Epidermal melanocyte (primary cell): ENCODE measurements around the gene DEXI.
"Not testable (repeated sequence)": the region's sequence is repeated elsewhere in the genome, so short reads cannot be mapped to it uniquely, and the experiment has no call there.

ENCODE experiments used
- DNase-seq: peaks from one replicate; pipeline ENCODE4 v3.0.0; 2011; ENCODE audit warnings: low spot score; ENCODE audit not compliant: insufficient read length

Gene DEXI

GRCh38 chr16:10927497-10928112 lies 14.7 kb downstream of the DEXI start:
- no peak for DNase-seq

GRCh38 chr16:10926867-10927266 lies 15.4 kb downstream of the DEXI start:
- no peak for DNase-seq

DNA sequence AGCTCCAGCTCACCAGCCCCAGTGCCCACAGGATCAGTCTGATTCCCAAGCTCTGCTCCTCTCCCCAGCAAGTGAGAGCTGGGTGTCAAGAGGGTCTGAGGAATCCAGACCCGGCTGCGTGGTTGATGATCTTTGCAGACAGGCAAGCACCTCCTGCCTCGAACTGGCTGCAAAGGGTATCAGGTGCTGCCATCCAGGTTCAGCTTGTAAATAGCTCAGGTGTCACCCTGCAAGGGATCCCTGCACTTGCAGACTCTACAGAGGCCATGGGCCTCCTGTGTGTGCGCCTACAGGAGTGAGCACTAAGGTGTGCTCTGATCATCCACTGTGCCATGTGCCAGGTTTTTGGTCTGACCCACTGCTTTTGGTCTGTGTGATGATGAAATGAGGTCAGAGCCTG lies 16.2 kb downstream of the DEXI start:
- DNase-seq, result no peak

- not testable (repeated sequence) for DNase-seq
Measured at GRCh38 chr16:10925285-10925684, 17.0 kb downstream of the DEXI start.

GRCh38 chr16:10923650-10924214 lies 18.5 kb downstream of the DEXI start:
- DNase-seq, result no peak

DNA sequence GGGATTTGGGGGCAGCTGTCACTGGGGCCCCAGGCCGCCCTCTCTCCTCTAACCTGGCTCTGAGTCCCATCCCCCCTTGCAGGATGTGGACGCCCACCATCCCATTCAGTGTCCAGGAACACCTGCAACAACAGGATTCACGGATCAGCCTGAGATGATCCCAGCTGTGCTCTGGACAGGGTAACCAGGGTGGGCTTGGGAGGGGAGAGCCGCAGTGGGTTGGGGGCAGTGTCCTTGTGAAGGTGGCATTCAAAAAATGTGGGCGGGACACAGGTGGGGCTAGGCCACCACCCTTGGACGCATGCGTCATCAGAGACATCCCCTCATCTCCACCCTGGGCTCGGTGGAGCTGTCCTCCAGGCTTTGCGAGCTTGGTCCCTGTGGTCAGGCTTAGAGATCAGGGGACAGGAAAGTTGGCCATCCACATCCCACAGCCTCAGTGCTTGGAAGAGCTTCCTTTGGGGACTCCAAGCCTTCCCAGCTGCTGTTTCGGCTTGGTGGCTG lies 19.1 kb downstream of the DEXI start:
- DNase-seq, result no peak

DNA sequence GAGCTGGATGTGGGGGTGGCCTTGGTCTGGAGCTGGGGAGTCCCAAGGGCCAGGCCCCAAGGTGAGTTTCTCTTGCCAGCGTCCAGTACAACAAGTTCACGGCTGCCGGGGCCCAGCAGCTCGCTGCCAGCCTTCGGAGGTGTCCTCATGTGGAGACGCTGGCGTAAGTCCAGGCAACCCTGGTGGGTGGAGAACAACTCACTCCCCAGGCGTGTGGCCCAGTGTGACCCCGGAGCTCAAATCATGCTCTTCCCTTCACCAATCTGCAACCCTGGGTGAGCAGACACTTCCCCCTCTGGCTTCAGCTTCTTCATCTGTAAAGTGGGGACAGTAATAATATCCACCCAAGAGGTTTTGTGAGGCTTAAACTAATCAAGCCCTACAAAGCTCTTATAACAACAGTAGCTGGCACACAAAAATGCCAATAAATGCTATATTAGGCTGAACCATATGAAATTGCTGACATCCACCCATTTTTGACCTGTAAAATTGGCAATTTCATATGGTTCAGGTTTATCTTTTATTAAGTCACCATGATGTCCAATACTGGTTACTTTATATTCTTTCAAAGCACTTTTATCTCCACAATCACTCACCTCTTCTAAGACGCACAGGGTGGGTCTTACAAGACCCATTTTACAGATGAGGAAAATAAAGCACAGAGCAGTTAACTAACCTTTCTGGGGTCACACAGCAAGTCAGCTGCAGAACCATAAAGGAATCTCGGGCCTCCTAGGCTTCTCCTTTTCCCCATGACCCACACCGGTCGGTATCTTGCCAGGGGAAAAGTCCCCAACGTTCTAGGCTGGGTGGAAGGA lies 19.7 kb downstream of the DEXI start:
- no peak for DNase-seq

DNA sequence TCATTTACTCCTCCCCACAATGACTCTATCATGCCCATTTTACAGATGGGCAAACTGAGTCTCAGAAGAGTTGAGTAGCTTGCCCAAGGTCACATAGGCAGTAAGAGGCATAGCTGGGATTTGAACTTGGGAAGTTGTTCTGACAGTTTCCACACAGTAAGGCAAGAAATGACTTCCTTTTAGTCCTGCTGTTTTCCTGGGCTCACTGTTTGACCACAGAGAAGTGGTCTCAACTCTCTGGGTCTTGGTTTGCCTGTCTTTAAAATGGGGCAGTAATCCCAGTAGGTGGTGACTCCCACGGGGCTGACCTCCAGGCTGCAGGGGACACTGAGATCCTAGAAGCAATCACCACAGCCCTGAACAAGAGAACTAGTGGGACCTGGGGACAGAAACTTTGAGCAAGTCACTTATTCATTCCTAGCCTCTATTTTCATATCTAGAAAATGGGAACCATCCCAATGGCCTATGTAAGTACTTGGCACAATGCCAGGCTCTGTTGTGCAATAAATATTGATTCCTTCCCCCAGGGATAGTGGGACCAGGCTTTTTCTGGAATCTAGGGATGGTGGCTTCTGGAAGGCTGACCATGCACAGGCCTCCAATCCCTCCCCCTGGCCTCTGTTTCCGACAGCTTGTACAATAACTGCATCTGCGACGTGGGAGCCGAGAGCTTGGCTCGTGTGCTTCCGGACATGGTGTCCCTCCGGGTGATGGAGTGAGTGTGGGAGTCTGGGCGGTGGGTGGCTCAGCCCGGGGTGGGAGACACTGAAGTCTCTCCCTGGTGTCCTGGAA lies 20.5 kb downstream of the DEXI start:
- DNase-seq, result no peak

DNA sequence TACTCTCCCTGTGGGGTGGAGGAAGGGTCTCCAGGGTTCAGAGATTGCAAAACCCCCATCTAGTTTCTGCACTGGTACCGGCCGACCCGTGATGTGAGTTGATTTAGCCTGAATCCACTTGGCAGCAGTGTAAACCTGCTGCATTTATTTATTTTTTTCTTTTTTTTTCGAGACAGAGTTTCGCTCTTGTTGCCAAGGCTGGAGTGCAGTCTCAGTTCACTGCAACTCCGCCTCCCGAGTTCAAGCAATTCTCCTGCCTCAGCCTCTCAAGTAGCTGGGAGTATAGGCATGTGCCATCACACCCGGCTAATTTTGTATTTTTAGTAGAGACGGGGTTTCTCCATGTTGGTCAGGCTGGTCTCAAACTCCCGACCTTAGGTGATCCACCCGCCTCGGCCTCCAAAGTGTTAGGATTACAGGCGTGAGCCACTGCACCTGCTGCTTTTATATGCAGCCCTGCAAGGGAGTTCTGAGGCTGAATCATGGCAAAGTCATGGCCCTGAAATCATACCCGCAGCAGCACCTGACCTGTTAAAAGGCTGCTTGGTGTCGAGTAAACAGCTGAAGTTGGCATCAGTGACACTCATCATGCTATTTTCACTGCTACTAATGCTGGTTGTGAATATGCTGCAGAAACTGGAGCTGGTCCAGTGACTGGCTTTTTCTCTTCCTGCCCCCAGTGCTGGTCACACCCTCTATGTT lies 21.4 kb downstream of the DEXI start:
- no peak for DNase-seq

DNA sequence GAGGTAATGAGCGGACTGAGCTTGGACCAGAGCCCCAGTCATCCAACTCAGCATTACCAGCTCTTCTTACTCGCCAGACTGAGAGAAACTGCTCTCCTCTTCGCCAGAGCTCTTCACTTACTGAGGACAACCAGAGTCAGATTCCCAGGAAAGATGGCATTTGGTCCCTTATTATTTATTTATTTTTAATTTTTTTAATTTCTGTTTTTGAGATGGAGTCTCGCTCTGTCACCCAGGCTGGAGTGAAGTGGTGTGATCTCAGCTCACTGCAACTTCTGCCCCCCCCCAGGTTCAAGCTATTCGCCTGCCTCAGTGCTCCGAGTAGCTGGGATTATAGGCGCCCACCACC lies 23.3 kb downstream of the DEXI start:
- DNase-seq, result no peak

DNA sequence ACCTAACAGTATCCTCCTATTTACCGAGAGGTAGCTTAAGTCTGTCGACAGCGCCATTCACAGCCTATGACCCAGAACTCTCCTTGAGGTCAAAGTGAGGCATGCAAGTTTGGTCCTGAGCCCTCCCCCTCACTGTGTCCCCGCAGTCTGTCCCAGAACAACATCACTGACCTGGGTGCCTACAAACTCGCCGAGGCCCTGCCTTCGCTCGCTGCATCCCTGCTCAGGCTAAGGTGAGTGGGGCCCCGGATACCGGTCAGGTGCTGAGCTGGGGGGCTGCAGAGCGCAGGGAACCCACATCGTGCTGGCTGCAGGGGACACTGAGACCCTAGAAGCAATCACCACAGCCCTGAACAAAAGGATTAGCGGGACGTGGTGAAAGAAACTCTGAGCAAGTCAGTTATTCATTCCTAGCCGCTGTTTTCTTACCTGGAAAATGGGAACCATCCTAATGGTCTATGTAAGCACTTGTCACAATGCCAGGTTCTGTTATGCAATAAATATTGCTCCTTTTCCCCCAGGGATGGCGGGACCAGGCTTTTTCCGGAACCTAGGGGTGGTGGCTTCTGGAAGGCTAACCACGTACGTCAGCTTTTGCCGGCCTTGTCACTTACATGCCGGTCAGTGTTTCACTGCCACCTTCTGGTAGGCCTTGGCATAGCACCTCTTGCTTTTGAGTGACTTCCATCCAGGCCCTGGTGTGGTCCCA lies 23.8 kb downstream of the DEXI start:
- peak; percentile 89 for DNase-seq

- DNase-seq, result no peak
Measured at GRCh38 chr16:10916534-10916933, 25.7 kb downstream of the DEXI start.

DNA sequence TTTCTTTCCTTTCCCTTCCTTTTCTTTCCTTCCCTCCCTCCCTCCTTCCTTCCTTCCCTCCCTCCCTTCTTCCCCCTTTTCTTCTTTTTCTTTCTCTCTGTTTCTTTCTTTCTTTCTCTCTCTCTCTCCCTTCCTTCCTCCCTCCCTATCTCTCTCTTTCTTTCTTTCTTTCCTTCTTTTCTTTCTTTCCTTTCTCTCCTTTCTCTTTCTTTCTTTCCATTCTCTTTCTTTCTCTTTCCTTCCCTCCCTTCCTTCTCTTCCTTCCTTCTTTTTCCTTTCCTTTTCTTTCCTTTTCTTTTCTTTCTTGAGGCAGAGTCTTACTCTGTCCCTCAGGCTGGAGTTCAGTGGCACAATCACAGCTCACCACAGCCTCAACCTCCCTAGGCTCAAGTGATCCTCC lies 31.0 kb downstream of the DEXI start:
- no peak for DNase-seq

GRCh38 chr16:10907757-10908045 lies 34.6 kb downstream of the DEXI start:
- no peak for DNase-seq

DNA sequence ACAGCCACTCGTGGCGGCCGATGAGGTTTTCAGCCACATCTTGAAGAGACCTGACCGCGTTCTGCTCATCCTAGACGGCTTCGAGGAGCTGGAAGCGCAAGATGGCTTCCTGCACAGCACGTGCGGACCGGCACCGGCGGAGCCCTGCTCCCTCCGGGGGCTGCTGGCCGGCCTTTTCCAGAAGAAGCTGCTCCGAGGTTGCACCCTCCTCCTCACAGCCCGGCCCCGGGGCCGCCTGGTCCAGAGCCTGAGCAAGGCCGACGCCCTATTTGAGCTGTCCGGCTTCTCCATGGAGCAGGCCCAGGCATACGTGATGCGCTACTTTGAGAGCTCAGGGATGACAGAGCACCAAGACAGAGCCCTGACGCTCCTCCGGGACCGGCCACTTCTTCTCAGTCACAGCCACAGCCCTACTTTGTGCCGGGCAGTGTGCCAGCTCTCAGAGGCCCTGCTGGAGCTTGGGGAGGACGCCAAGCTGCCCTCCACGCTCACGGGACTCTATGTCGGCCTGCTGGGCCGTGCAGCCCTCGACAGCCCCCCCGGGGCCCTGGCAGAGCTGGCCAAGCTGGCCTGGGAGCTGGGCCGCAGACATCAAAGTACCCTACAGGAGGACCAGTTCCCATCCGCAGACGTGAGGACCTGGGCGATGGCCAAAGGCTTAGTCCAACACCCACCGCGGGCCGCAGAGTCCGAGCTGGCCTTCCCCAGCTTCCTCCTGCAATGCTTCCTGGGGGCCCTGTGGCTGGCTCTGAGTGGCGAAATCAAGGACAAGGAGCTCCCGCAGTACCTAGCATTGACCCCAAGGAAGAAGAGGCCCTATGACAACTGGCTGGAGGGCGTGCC lies 35.1 kb downstream of the DEXI start:
- no peak for DNase-seq

DNA sequence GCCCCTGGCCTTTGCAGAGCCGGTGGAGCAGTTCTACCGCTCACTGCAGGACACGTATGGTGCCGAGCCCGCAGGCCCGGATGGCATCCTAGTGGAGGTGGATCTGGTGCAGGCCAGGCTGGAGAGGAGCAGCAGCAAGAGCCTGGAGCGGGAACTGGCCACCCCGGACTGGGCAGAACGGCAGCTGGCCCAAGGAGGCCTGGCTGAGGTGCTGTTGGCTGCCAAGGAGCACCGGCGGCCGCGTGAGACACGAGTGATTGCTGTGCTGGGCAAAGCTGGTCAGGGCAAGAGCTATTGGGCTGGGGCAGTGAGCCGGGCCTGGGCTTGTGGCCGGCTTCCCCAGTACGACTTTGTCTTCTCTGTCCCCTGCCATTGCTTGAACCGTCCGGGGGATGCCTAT lies 35.8 kb downstream of the DEXI start:
- no peak for DNase-seq

GRCh38 chr16:10902999-10903398 lies 39.3 kb downstream of the DEXI start:
- DNase-seq, result no peak

GRCh38 chr16:10897134-10897533 lies 45.1 kb downstream of the DEXI start:
- no peak for DNase-seq

DNA sequence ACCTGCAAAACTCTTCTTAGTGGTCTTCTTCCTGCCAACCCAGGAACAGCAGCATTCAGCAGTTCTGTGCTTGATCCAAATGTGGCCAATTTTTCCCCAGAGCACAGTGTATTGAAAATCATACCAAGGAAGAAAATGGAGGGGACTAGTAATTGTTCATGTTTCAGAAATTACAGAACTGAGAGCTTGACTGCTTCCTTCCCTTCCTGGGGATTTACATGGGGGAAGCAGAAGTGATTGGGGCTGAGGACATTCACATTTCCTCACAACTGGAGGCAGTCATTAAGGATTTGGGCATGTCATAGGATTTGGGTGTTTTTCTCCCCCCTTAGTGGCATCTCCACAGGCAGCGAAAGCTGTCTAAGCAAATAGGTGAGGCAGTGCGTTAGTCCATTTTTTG lies 45.5 kb downstream of the DEXI start:
- no peak for DNase-seq

- DNase-seq, result no peak
Measured at GRCh38 chr16:10896165-10896564, 46.1 kb downstream of the DEXI start.
